GM21515 (cell line): ENCODE data around the gene SDK1.
"Not testable (repeated sequence)": the region's sequence is repeated elsewhere in the genome, so short reads cannot be mapped to it uniquely, and the experiment has no call there.

ENCODE experiments used
- ATAC-seq: cut with Tn5 transposase; IDR thresholded peaks from one replicate; pipeline ENCODE4 v1.9.1; 2021; ENCODE audit not compliant: unreplicated experiment

Gene SDK1

DNA sequence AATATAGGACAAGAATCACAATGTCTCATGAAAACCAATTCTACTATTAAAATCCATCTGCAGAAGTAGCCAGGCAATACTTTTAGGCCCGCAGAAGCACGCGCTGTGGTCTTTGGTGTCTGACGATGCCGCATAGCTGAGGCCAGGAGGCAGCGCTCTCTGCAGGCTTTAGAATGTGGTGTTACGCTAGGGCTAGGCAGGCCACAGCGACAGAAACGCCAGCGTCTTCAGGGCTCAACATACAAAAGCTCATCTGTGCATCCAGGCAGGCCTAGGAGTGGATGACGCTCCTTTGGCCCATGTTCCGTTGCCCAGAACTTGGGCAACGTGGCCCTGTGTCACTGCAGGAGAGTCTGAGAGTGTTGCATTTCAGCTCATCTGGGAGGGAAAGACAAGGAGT, 779.9 kb downstream of the SDK1 start:
- ATAC-seq = no peak

DNA sequence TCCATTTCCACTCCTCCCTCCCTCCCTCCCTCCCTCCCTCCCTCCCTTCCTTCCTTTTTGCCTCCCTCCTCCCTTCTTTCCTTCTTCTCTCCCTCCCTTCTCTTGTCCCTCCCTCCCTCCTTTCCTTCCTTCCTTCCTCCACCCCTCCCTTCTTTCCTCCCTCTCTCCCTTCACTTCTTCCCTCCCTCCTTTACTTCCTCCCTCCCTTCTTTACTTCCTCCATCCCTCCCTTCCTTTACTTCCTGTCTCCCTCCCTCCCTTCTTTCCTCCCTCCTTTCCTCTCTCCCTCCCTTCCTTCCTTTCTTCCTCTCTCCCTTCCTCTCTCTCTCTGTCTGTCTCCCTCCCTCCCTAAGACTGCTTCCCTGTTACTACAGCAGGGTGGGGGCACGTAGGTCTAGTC, 782.5 kb downstream of the SDK1 start:
- ATAC-seq = no peak

DNA sequence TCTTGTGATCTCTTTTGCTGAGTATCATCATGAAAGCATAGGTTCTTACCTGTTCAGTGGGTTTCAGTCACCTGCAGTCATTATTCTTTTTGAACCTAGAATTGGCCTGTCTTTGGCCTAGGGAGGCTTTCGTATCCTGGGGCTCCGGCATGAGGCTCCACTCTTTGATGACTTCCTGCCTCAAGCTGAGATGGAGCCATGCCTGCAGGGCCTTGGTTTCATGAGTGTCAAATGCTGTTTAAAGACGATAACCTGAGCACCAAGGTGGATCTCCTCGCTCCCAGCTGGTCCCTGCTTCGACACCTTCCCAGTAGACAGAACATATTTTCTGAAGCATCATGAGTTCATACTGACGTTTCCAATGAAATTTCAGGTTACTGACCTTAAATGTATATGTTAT, 783.2 kb downstream of the SDK1 start:
- no peak for ATAC-seq

DNA sequence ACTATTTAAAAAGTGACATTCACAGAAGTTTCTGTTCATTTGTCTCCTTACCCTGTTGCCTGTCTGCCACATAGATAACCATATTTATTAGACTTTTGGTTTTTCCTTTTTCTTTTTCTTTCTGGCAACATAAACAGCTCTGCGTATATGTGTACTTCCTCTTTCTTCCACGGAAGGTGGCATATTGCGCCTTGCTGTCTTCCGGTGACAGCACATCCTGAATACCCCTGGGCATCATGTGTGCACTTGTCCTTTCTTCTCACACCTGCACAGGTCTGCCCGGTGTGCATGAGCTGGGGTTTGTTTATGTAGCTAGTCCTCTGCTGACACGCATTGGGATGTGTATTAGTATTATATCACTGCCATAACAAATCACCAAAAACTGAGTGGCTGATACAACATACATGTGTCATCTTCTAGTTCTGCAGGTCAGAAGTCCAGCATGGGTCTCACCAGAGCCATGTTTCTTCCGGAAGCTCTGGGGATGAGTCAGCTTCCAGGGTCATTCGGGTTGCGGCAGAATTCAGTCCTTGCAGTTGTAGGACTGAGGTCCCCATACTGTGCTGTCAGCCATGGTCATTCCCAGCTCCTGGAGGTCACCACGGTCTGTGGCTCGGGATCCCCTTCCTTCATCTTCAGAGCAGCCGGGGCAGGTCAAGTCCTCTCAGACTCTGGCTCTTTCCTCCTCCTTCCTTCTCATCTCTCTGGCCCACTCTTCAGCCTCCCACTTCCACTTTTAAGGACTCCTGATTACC, 785.1 kb downstream of the SDK1 start:
- ATAC-seq = no peak

DNA sequence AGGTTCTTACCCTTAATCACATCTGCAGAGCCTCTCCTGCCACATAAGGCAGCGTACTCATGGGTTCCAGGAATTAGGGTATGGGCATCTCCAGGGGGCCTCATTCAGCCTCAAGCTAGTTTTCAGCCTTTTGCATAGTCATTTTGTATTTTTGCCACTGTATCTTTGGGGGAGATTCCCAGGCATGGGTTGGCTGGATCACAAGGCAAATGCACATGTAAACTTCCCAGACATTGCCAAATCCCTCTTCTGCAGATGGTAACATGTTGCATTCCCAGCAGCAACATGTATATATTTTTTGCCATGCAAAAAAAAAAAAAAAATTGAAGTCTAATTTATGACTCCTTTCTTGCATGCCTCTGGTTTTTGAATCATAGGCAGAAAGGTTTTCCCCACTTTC, 785.7 kb downstream of the SDK1 start:
- no peak for ATAC-seq

DNA sequence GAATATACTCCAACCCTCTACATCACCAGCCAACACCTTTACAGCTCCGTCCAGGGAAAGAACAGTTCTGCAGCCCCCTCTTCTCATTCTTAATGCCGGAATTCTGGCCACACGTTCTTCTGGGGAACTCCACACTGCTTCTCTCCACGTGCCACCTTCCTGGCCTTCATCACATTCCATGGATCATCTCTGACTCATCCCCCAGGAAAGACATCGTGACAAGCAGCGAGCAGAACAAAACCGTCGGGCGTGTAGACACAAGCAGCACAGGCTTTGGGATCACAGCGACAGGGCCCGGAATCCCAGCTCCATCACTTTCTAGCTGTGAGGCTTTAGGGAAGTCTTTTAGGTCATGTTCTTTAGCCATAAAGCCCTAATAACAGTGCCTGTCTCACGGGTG, 790.7 kb downstream of the SDK1 start:
- ATAC-seq = no peak

DNA sequence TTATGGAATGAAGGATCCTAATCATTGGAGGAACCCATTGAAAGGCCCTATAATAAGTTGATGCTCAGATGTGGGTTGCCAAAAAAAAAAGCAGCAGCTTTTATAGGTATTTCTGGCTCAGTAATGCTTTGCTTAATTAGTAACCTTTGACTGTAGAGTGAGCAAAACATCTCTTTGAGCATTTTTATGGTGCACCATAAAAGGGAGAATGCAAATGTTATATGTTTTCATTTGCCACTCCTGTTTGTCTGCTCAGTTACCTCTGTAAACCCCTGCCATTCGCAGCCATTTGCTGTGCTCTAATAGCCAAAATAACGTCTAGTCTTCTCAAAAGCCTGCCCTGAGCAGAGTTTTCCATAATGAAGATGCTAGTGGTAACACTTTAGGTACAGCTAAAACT, 792.0 kb downstream of the SDK1 start:
- no peak for ATAC-seq

DNA sequence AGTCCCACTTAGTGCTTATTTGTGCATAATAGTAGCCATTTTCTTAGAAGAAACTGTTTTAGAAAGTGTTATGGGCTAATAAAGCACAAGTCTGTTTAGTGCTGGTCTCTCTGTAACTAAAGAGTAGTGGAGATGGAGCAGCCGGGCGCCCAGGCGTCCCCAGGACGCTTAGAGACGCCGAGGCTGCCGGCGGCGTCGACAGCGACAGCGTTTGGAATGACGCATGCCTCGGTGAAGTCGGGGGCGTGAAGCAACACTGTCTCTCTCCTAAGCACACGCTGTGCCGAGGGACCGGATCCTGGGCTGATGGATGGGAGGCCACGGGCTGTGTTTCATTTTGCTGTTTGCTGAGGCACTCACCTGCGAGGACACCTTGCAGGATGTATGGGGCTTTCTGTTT, 792.4 kb downstream of the SDK1 start:
- ATAC-seq = no peak

DNA sequence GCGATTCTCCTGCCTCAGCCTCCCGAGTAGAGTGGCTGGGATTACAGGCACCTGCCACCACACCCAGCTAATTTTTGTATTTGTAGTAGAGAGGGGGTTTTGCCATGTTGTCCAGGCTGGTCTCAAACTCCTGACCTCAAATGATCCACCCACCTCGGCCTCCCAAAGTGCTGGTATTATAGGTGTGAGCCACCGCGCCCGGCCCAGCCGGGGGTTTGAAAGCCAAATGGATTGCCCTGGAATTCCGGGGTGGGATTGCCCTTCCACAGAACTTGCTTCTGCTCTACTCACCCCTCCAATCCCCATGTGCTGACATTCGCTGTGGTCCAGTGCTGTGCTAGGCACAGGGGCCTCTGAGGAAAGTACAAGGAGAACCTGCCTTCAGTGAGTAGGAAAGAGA, 793.1 kb downstream of the SDK1 start:
- ATAC-seq = not testable (repeated sequence)

DNA sequence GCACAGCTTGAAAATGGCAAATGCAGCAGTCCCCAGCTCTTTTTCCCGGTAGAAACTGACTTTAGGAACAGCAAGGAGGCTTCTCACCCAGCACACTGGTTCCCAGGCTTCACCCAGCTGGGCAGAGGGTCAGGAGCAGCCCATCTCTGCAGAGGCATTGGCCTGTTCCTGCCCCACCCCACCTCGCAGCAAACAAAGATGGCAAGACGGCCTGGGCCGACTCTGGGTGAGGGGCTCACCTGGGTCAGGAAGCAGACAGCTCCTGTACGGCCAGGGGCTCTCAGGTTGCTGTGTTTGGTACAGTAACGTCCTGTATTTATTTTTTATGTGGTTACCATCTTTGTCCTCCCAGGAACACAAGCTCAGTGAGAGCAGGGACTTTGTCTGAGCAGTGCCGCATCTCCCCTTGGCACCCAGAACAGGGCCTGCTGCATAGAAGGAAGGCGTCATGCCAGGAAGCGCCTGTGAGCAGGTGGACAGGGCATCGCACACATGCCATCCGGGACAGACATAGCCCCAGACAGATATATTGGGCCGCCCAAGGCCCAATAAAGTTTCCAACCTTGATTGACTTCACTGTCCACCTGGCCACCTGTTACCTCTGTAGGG, 796.1 kb downstream of the SDK1 start:
- no peak for ATAC-seq

DNA sequence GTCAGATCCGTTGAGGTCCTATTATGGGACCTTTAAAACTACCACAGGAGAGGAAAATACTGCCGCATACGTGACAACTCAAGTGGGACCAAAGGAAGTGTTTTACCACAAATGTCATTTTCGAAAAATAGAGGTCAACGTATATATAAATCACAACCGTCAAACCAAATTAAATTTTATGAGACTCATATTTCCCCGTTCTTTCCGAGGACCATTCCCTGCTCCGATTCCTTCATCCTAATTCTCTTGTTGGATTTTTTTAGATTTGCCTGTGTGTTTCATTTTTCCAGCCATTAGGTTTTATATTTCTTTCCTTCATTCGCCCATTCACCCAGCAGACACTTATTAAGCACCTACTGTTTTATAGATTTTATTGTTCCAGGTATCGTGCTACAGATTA, 797.1 kb downstream of the SDK1 start:
- ATAC-seq = no peak

DNA sequence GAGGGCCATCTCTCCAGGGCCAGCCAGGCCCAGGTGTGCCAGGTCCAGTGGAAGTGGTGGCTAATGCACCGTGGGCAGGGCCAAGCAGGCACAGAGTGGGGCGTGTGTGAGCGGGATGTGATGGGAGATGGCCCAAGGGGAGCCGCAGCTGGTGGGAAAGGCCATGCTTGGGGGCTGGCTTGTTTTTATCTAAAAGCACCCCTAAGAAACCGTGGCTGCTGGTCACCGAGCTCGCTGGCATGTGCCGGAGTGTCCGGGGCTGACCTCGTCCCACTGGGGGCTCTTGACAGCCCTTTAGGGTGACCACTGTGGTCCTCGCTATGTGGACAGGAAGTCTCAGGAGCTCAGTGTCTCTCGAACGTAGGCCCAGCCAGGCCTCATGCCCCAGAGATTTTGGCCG, 798.6 kb downstream of the SDK1 start:
- ATAC-seq = no peak

DNA sequence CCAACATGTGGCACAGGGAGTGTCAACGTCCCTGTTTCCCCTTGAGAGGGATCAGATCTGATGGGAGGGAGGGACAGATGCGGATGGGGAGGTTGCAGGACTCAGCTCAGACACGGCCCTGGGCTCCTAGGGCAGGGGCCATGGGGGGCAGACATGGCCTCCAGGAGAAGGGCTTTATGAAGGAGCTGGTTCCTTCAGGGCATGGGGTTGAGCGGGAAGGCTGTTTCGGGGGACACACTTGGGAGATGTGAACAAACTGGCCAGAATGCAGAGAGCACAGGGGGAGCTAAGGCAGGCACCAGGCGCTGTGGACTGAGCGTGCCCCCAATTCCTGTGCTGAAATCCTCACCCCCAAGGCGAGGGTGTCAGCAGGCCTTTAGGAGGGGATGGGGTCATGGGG, 799.1 kb downstream of the SDK1 start:
- no peak for ATAC-seq

DNA sequence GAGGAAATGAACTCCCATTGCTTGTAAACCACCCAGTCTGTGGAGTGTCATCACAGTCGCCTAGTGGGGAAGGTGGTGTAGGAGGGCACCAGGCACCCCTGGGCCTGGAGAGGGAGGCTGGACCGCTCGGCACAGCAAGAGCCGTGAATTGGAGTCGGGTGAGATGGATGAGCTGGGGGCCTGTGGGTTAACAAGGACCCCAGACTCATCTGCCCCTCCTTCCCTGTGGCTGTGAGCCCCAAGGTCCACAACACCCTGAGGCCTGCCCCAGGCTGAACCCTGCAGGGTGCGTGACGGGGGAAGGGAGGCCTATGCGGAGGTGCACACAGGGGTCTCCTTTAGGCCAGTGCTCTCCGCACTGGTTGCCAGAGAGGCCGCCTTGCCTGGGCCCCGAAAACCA, 799.6 kb downstream of the SDK1 start:
- no peak for ATAC-seq

DNA sequence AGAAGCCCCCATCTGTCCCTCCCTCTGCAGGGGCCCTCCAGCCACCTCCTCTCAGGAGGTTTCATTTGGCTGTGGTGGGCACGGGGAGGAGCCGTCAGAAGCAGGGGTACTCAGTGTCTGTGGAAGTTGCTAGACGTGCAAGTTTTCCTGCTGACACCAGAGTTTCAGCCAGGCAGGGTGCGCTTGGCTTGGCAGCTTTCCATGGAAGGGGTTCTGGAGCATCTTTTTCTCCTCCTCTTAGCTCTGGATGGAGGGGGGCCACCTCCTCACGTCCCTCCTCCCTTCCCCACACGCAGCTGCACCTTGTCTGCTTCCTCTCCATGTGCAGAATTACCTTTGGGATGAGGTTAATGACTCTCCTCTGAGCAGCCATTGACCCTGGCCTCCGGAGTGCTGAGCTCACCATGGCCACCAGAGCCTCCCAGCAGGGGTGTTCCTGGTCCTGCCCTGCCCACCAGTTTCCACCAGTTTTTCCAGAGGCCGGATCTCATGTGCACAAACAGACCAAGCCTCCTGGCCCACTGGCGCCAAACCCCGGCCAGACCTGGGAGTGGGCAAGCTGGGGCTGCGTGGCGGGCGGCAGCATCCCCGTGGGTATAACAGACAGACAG, 801.3 kb downstream of the SDK1 start:
- no peak for ATAC-seq

DNA sequence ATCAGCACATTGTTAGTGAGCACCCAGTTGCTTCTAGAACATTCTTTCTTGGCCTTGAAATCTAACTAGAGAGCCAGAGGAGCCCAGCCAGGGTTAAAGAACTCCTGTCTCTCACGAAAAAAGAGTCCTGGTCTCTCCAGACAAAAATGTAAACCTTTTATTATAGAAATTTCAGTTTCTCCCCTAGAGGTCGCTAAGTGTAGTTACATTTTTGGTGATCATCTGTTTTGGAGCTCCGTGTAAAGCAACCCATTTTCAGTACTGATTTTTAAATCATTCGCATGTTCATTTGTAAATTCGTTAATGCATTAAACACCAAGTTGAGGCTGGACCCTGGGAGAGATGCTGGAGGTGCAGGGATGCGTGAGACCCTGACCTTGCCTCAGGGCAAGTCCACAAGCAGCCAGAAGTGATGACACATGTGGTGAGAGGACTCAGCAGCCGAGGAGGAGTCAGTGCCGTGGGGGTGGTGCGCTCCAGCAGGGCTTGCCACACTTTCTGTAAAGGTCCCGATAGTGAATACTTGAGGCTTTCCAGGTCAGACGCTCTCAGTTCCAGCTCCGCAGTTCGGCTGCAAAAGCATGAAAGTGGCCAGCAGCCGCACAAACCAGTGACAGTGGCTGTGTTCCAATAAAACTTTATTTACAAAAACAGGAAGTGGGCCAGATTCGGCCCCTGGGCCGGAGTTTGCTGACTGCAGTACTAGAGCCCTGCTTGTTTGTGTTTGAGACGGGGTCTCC, 802.5 kb downstream of the SDK1 start:
- ATAC-seq = no peak

DNA sequence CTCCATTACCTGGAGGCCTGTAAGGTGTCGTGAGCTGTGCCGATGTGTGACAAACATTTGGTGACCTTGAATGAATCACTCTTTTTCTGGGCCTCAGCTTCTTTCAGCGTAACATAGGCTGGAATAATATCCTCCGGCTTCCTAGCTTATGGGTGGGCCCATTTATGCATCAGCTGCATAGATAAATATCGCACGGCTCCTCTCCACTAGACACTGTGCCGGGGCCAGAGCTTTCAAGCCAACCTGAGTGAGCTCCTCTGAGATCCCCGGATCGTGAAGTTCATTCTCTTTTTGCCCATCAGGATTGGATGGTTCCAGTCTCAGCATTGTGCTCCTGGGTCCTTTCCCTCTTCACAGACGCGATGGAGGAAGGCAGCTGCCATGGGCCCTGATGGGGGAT, 806.8 kb downstream of the SDK1 start:
- no peak for ATAC-seq

DNA sequence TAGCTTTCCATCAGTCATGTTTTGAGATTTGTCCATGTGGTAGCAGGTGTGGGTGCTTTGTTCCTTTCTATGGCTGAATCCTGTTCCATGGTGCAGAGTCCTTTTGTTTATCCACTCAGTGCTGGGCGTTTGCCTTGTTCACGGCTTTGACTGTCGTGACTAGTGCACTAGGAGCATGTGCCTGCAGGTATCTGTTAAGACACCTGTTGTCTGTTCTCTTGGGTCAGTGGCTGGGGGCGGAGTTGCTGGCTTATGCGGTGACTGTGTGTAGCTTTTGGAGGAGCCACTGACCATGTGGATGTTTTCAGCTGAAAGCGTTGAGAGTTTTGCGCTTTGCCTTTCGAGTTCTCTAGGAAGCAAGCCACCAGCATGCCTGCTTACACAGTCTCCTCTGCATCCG, 807.9 kb downstream of the SDK1 start:
- no peak for ATAC-seq

DNA sequence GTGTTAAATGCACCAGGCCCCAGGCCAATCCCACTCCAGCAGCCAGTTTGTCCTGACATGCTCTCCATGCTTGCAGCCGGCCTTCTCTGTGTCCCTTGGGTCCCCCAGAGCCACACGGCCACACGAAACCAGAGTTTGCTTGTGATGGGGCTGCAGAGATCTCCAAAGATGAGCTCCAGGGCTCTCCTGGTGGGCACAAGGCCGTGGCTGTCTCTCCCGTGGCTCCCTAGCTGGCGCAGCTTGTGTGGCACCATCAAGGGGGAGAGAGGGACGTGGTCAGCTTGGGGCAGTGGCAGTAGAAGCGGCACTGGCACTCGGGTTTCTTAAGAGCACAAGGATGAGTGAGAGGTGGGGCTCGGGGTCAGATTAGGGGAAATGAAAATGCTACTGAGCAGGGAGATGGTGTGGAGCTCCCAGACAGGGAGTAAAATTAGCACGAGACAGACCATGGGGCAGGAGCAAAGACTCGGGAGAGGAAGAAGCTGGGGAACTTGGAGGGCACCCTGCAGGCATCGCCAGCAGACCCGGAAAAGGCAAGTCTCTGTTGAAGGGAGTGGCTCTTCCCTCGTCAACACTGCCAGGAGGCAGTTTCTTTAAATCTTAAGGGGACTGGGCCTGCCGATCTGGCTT, 808.5 kb downstream of the SDK1 start:
- ATAC-seq = no peak

DNA sequence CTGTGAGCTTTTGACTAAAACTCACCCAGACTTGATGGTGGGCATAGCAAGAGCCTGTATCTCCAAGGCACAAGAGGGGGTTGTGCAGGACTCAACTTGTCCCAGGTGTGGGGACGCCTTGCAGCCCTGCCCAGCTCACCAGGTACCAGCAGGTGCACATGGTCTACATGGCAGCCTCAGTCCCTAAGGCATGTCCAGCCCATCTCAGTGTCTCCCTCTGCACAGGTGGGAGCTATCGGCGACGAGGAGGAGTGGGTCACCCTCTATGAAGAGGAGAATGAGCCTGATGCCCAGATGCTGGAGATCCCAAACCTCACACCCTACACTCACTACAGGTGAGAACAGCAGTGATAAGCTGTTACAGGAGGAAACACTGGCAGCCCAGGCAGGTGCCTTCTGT, 809.4 kb downstream of the SDK1 start:
- no peak for ATAC-seq

DNA sequence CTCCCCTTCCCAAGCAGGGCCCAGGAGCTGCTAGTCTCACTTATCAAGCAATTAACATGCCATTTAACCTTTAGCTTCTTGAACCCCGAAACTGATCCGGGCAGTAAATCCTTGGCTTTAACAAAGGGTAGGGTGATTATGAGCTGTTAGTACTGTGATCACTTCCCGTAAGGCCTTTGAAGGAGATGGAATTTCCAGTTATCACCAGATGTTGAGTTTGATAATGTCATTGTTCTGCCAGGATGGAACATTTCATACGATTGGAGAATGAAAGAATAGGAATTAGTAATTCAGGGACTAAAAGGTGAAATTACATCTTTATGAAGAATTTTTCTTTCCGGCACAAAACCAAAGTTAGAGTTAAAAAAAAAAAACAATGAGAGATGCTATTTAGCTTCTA, 810.1 kb downstream of the SDK1 start:
- no peak for ATAC-seq
